ENCODE results near the gene GAST.
A peak's percentile ranks its signal among the peaks of the same experiment; 100 is the strongest.

DNA sequence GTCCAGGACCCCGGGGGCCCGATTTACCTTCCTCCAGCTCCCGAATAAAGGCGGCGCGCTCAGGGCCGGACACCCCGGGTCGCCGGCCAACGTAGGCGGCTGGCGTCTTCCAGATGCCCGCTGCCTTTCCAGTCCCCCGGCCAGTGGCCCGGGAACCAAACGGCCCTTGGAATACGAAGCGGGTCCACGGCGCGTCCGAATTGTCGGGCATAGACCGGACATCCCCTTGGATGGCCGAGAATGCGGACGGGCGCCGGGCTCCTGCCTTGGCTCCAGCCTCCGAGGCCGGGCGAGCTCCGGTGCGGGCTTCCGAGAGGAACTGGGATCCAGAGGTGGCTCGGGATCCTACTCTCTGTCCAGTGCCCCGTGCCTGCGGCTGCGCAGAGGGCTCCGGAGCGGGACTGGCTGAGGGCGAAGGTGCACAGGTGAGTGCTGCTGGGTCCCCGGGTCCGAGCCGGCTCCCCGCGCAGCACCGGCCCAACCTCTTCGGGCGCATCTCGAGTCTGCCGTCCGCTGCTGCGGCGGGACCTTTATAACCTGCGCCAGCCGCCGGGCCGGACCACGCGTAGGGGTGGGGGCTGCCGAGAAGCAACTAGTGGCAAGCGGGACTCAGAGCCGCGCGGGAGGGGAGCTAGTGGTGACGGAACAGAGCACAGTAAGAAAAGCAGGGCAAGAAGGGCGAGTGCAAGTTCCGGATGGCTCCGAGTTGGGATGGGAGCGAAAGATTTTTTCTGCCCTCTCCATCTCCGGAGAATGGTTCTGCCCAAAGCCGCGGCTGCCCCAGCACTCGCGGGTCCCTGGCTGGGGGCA, 22.2 kb downstream of the GAST start, which contains the start of gene HAP1:
- TF ChIP-seq, protein P1, sequence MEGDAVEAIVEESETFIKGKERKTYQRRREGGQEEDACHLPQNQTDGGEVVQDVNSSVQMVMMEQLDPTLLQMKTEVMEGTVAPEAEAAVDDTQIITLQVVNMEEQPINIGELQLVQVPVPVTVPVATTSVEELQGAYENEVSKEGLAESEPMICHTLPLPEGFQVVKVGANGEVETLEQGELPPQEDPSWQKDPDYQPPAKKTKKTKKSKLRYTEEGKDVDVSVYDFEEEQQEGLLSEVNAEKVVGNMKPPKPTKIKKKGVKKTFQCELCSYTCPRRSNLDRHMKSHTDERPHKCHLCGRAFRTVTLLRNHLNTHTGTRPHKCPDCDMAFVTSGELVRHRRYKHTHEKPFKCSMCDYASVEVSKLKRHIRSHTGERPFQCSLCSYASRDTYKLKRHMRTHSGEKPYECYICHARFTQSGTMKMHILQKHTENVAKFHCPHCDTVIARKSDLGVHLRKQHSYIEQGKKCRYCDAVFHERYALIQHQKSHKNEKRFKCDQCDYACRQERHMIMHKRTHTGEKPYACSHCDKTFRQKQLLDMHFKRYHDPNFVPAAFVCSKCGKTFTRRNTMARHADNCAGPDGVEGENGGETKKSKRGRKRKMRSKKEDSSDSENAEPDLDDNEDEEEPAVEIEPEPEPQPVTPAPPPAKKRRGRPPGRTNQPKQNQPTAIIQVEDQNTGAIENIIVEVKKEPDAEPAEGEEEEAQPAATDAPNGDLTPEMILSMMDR (conservative IDR thresholded peaks at IDR 0.05 in 1 of 2, IDR thresholded peaks at IDR 0.05 in 1 of 2; ENCODE audit: low read depth in 1 of 2, low read length in 2 of 2) = no peak
- peak; percentile 90 for TF ChIP-seq EZH2 (IDR thresholded peaks at IDR 0.05; ENCODE audit: low read length, missing control alignments)

Data from fibroblast of lung (primary cell).